ENCODE data around the gene HS6ST1.

DNA sequence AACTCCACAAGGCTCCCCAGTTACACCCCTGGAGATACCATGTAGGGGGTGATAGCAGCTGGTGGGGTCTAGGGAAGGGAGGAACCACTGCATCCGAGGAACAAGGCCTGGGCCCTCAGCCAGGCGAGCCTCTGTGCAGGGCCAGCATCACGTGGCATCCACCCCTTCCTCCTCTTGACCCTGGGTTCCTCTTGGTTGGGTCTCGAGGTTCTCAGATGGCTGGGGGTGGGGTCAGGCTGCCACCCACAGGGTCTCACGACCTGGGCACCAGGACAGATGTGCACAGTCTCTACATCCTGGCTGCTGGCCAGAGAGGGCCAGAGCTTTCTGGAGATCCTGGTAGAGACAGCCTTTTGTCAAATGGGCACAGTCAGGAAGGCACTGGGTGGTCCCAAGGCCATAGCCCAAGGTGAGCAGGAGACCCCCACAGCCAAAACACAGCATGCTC lies 10.4 kb downstream of the HS6ST1 start:
- TF ChIP-seq, protein P1, sequence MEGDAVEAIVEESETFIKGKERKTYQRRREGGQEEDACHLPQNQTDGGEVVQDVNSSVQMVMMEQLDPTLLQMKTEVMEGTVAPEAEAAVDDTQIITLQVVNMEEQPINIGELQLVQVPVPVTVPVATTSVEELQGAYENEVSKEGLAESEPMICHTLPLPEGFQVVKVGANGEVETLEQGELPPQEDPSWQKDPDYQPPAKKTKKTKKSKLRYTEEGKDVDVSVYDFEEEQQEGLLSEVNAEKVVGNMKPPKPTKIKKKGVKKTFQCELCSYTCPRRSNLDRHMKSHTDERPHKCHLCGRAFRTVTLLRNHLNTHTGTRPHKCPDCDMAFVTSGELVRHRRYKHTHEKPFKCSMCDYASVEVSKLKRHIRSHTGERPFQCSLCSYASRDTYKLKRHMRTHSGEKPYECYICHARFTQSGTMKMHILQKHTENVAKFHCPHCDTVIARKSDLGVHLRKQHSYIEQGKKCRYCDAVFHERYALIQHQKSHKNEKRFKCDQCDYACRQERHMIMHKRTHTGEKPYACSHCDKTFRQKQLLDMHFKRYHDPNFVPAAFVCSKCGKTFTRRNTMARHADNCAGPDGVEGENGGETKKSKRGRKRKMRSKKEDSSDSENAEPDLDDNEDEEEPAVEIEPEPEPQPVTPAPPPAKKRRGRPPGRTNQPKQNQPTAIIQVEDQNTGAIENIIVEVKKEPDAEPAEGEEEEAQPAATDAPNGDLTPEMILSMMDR (IDR thresholded peaks at IDR 0.05; ENCODE audit: extremely low read depth in 1 of 2, insufficient read depth in 1 of 2, low read depth in 1 of 2, low read length in 2 of 2), result no peak
- TF ChIP-seq EZH2 (IDR thresholded peaks at IDR 0.05; ENCODE audit: borderline replicate concordance, low read depth, low read length, severe bottlenecking), result no peak
- no peak for TF ChIP-seq JUN (IDR thresholded peaks at IDR 0.05; ENCODE audit: borderline replicate concordance, insufficient read depth, insufficient read length, low read depth)
- TF ChIP-seq, protein P2, sequence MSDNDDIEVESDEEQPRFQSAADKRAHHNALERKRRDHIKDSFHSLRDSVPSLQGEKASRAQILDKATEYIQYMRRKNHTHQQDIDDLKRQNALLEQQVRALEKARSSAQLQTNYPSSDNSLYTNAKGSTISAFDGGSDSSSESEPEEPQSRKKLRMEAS (IDR thresholded peaks at IDR 0.05; ENCODE audit: insufficient read depth, insufficient read length), result no peak
- no peak for TF ChIP-seq GATA2 (IDR thresholded peaks at IDR 0.05; ENCODE audit: insufficient read depth, insufficient read length, low read depth, low read length)
- TF ChIP-seq POLR2AphosphoS5 (IDR thresholded peaks at IDR 0.05; ENCODE audit: insufficient read depth, low read depth, low read length), result no peak
- TF ChIP-seq FOS (IDR thresholded peaks at IDR 0.05; ENCODE audit: borderline replicate concordance, insufficient read depth, low read length), result no peak
- TF ChIP-seq POLR2A (IDR thresholded peaks at IDR 0.05; ENCODE audit: low read depth, low read length), result no peak
